D721Med (cell line): ENCODE results near the gene LRP8.

Experiments
- DNase-seq: peaks from one replicate; pipeline ENCODE4 v3.0.0; 2011; ENCODE audit warnings: low spot score; ENCODE audit not compliant: insufficient read length
- FAIRE-seq: peaks from 2 replicates; lab custom pipeline; 2011; peaks lifted over from hg19 to GRCh38; lab: Jason Lieb, UNC
- TF ChIP-seq, protein P1 (sequence below): IDR thresholded peaks from 2 replicates; pipeline ENCODE4 v1.5.1; 2012; ENCODE audit warnings: mild to moderate bottlenecking, control low read depth; ENCODE audit not compliant: insufficient read depth; ENCODE audit errors: missing control alignments

The LRP8 gene

DNA sequence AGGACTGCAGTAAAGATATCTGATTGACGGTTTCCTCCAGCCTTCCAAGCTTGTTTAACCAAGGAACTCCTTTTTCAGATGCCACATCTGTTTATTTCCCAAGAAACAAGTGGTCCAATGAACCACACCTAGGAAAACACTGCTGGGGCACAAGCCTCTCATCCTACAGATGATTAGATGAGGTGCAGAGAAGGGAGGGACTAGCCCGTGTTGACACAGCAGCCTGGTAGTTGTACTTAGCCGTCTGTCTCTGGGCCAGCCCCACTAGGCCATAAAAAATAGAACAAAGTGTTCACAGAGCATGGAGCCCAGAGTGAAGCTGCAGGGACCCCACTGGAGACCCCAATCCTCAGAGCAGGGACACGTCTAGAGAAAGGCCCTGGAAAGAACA is 32.1 kb downstream of the LRP8 start:
- TF ChIP-seq, protein P1, sequence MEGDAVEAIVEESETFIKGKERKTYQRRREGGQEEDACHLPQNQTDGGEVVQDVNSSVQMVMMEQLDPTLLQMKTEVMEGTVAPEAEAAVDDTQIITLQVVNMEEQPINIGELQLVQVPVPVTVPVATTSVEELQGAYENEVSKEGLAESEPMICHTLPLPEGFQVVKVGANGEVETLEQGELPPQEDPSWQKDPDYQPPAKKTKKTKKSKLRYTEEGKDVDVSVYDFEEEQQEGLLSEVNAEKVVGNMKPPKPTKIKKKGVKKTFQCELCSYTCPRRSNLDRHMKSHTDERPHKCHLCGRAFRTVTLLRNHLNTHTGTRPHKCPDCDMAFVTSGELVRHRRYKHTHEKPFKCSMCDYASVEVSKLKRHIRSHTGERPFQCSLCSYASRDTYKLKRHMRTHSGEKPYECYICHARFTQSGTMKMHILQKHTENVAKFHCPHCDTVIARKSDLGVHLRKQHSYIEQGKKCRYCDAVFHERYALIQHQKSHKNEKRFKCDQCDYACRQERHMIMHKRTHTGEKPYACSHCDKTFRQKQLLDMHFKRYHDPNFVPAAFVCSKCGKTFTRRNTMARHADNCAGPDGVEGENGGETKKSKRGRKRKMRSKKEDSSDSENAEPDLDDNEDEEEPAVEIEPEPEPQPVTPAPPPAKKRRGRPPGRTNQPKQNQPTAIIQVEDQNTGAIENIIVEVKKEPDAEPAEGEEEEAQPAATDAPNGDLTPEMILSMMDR: no peak
- DNase-seq (no peak), FAIRE-seq (no peak)

DNA sequence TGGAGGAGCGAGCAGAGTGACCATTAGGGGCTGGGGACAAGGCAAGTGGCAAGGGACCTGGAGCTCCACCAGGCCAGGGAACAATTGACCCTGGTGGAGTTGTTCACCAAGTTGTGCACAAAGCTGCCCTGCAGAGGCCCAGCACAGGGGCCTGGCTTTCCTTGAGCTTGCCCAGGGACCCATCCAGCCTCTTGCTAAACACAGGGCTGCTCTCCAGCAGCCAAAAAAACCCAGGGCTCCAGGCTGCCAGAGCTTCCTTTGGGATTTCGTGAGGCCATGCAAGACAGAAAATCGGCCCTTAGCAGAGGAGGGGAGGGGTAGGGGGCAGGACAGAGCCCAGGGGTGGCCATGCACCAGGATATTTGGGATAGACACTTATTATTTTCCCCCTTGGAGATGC is 32.6 kb downstream of the LRP8 start:
- TF ChIP-seq, protein P1: no peak
- FAIRE-seq (no peak), DNase-seq (no peak)

DNA sequence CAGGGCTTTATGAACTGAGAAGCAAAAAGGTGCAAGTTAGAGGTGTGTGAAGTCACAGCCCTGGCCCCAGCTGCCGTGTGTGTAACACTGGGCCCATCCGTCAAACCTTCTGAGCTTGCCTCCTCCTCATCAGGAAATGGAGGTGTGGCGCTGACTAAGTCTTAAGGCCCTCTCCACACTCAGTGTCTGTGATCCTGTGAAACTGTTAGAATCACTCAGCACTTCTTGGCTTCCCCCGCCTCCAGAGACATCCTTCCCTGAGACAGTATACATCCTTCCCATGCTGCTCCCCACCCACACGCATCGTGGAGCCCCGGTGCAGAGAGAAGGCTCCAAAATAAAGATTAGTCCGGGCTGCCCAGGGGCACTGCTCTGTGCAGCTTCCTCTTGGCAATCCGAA is 33.3 kb downstream of the LRP8 start:
- FAIRE-seq: no peak
- TF ChIP-seq, protein P1: no peak
- DNase-seq: no peak

DNA sequence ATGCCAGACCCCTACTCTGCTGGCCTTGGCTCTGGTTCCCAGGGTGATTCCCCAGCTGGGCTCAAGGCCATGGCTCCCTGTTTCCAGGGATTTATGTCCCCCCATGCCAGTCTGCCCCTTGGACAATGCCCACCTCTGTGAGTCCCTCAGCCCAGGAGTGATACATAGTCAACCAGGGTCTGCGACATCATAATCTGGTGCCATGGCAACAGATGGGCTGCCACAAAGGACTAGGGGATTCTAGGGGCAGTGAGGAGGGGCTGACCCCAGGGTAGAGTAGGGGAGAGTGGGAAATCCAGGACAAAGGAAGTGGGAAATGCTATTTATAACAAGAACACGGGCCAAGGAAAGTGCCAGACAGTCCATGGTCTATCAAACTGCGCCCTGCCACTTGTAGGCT is 33.8 kb downstream of the LRP8 start:
- DNase-seq (no peak), FAIRE-seq (no peak)
- TF ChIP-seq, protein P1: no peak

DNA sequence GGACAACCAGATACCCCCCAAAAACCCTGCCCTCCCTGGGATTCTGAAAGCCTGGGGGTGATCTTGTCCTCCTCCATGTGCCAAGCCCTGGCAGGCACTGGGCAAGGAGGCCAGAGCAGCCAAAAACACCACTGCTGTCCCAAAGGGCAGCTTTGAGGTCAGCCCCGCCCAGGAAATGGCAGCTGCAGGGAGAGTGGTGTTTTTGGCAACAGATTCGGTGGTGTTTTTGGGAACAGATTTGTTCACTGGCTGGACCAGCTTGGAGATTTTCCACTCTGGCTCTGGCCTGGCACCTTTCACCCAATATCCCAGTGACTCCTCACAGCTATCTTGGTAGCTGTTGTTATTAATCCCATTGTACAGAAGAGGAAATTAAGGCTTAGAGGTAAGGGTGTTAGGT is 34.7 kb downstream of the LRP8 start:
- TF ChIP-seq, protein P1: no peak
- DNase-seq: no peak
- no peak for FAIRE-seq

DNA sequence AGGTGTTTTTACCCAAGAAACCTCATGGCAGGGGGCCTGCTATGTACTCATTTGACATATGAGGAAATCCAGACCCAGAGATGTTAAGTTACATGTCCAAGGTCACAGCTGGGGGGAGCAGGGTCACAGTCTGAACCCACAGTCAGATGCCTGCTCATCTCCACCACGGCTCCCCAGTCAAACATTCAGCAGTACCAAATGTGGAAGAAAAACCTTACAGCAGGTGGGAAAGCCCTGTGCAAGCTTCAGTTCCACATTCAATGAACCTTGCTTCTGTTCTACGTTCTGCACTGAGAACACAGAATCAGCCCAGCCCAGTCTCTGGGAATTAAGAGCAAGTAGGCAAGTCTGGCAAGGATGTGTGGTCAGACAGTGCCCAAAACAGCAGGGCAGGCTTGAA is 35.2 kb downstream of the LRP8 start:
- TF ChIP-seq, protein P1: no peak
- DNase-seq: no peak
- no peak for FAIRE-seq

DNA sequence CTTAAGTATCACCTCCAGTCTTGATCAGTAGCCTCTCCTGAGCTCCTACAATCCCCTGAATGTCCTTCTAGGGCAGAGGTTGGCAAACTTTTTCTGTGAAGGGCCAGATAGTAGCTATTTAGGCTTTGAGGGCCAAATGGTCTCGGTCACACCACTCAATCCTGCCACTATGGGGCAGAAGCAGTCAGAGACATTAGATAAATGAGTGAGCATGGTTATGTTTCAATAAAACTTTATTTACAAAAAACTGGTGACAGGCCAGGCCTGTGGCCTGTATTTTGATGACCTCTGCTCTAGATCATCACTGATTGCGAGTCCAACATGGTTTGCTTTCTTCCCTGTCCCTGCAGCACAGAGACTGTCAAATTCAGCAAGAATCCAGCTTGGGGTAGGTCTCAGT is 36.3 kb downstream of the LRP8 start:
- FAIRE-seq: no peak
- no peak for DNase-seq
- TF ChIP-seq, protein P1: no peak
